WTC11 (cell line): ENCODE measurements around the gene CCHCR1. TPM values are rescaled to one million over a fixed set of nuclear protein-coding genes. Genes with fewer than 3 reads are reported as not detected.

Experiments used
- ATAC-seq: fragments of 200-7000 bp; cut with Tn5 transposase; 2 replicates; pipeline ENCODE4 v1.10.0; 2021; ENCODE audit warnings: mild to moderate bottlenecking, moderate library complexity
- CTCF ChIA-PET: fragments of 300-600 bp; sonication (Branson Sonifier 250); formaldehyde crosslinking; loops from one replicate; lab custom pipeline; 2021; ENCODE audit warnings: antibody characterized with exemption; lab: Charles Lee
- POLR2A ChIA-PET: fragments of 350-600 bp; sonication (Branson Sonifier 250); formaldehyde crosslinking; loops from one replicate; lab custom pipeline; 2021; ENCODE audit warnings: antibody characterized with exemption; lab: Charles Lee
- DNase-seq: peaks from one replicate; pipeline ENCODE4 v3.0.0; 2021; ENCODE audit warnings: low spot score
- H3K27ac Mint-ChIP-seq: 2 replicates; pipeline ENCODE4 v1.8.0; 2021; ENCODE audit warnings: mixed read lengths
- H3K27me3 Mint-ChIP-seq: 2 replicates; pipeline ENCODE4 v1.8.0; 2021; ENCODE audit warnings: low read depth, mild to moderate bottlenecking, moderate library complexity, mixed read lengths
- H3K36me3 Mint-ChIP-seq: 2 replicates; pipeline ENCODE4 v1.8.0; 2021; ENCODE audit warnings: mixed read lengths
- H3K4me1 Mint-ChIP-seq: 2 replicates; pipeline ENCODE4 v1.8.0; 2022; ENCODE audit warnings: mixed read lengths
- H3K4me3 Mint-ChIP-seq: 2 replicates; pipeline ENCODE4 v1.8.0; 2021; ENCODE audit warnings: mild to moderate bottlenecking, moderate library complexity, mixed read lengths
- H3K9me3 Mint-ChIP-seq: 2 replicates; pipeline ENCODE4 v1.8.0; 2021; ENCODE audit warnings: mixed read lengths
- CREB1 ChIP-seq: sonication (generic); formaldehyde crosslinking; IDR thresholded peaks from 2 replicates; pipeline ENCODE4 v1.8.0; 2023; ENCODE audit warnings: mild to moderate bottlenecking, missing genetic modification reagents
- ELF4 ChIP-seq: sonication (generic); formaldehyde crosslinking; IDR thresholded peaks from 2 replicates; pipeline ENCODE4 v1.8.1; 2022; ENCODE audit warnings: low read depth, mild to moderate bottlenecking, moderate library complexity, missing genetic modification reagents
- GABPB1 ChIP-seq: sonication (generic); formaldehyde crosslinking; IDR thresholded peaks from 2 replicates; pipeline ENCODE4 v1.8.1; 2023; ENCODE audit warnings: mild to moderate bottlenecking, missing genetic modification reagents
- IRF2 ChIP-seq: sonication (generic); formaldehyde crosslinking; IDR thresholded peaks from 2 replicates; pipeline ENCODE4 v1.8.0; 2022; ENCODE audit warnings: low read depth, missing genetic modification reagents, borderline replicate concordance
- RELA ChIP-seq: sonication (generic); formaldehyde crosslinking; IDR thresholded peaks from 2 replicates; pipeline ENCODE4 v1.8.1; 2022; ENCODE audit warnings: missing genetic modification reagents, mild to moderate bottlenecking, borderline replicate concordance
- TEAD4 ChIP-seq: sonication (generic); formaldehyde crosslinking; IDR thresholded peaks from 2 replicates; pipeline ENCODE4 v1.8.0; 2022; ENCODE audit warnings: mild to moderate bottlenecking, missing genetic modification reagents
- ZNF396 ChIP-seq: fragments of 250-450 bp; sonication (Bioruptor Pico); IDR thresholded peaks from 2 replicates; pipeline ENCODE4 v1.8.0; 2021; ENCODE audit warnings: mild to moderate bottlenecking, moderate library complexity, borderline replicate concordance
- ZNF416 ChIP-seq: fragments of 250-450 bp; sonication (Bioruptor Pico); IDR thresholded peaks from 2 replicates; pipeline ENCODE4 v1.9.0; 2021; ENCODE audit warnings: mild to moderate bottlenecking, inconsistent platforms
- total RNA-seq: library from RNA; stranded (reverse); gene quantifications from 3 replicates; pipeline ENCODE4 v1.2.3, GENCODE V29; 2021
- TF ChIP-seq, protein P1 (sequence below): sonication (generic); formaldehyde crosslinking; IDR thresholded peaks from 2 replicates; pipeline ENCODE4 v1.8.0; 2022; ENCODE audit warnings: mild to moderate bottlenecking, missing genetic modification reagents
- TF ChIP-seq, protein P2 (sequence below): fragments of 250-450 bp; sonication (Bioruptor Pico); IDR thresholded peaks from 2 replicates; pipeline ENCODE4 v1.8.0; 2021; ENCODE audit warnings: mild to moderate bottlenecking
- TF ChIP-seq, protein P3 (sequence below): sonication (generic); formaldehyde crosslinking; IDR thresholded peaks from 2 replicates; pipeline ENCODE4 v1.8.1; 2023; ENCODE audit warnings: mild to moderate bottlenecking, missing genetic modification reagents
- TF ChIP-seq, protein P4 (sequence below): sonication (generic); formaldehyde crosslinking; IDR thresholded peaks from 2 replicates; pipeline ENCODE4 v1.8.0; 2023; ENCODE audit warnings: missing genetic modification reagents, mild to moderate bottlenecking, borderline replicate concordance
- TF ChIP-seq, protein P5 (sequence below): fragments of 200-600 bp; IDR thresholded peaks from 2 replicates; pipeline ENCODE4 v1.8.0; 2022; ENCODE audit warnings: antibody characterized with exemption
- TF ChIP-seq, protein P6 (sequence below): sonication (generic); formaldehyde crosslinking; IDR thresholded peaks from 2 replicates; pipeline ENCODE4 v1.8.0; 2022; ENCODE audit warnings: mild to moderate bottlenecking, missing genetic modification reagents
- TF ChIP-seq, protein P7 (sequence below): sonication (generic); formaldehyde crosslinking; IDR thresholded peaks from 2 replicates; pipeline ENCODE4 v1.8.0; 2023; ENCODE audit warnings: missing genetic modification reagents
- TF ChIP-seq, protein P8 (sequence below): fragments of 250-450 bp; sonication (Bioruptor Pico); IDR thresholded peaks from 2 replicates; pipeline ENCODE4 v1.9.0; 2021; ENCODE audit warnings: mild to moderate bottlenecking, borderline replicate concordance

Gene CCHCR1
- total RNA-seq, 1 experiment from 2014 or later: 58.7 TPM

DNA sequence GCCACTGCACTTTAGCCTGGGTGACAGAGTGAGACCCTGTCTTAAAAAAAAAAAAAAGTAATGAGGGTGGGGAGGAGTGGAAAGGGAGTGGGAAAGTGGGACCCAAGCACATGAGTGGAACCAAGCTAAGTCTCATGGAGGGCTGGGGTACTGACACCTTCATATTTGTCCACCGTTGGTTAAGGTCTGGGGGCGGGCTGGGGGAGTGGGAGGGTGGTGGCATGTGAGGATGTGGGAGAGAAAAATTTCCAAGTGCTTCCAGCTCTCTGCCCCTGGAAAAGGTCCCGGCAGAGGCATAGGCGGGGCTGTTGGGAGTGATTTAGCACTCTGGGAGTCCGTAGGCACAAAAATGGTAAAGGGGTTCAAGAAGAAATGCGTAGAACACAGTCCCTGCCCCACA, 24.8 kb downstream of the CCHCR1 start (continued):
- TF ChIP-seq, protein P1, sequence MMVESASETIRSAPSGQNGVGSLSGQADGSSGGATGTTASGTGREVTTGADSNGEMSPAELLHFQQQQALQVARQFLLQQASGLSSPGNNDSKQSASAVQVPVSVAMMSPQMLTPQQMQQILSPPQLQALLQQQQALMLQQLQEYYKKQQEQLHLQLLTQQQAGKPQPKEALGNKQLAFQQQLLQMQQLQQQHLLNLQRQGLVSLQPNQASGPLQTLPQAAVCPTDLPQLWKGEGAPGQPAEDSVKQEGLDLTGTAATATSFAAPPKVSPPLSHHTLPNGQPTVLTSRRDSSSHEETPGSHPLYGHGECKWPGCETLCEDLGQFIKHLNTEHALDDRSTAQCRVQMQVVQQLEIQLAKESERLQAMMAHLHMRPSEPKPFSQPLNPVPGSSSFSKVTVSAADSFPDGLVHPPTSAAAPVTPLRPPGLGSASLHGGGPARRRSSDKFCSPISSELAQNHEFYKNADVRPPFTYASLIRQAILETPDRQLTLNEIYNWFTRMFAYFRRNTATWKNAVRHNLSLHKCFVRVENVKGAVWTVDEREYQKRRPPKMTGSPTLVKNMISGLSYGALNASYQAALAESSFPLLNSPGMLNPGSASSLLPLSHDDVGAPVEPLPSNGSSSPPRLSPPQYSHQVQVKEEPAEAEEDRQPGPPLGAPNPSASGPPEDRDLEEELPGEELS: no peak
- no peak for TF ChIP-seq GABPB1
- no peak for TF ChIP-seq IRF2 (CRISPR knock-in tag)
- TF ChIP-seq RELA (CRISPR knock-in tag): no peak
- TF ChIP-seq, protein P2, sequence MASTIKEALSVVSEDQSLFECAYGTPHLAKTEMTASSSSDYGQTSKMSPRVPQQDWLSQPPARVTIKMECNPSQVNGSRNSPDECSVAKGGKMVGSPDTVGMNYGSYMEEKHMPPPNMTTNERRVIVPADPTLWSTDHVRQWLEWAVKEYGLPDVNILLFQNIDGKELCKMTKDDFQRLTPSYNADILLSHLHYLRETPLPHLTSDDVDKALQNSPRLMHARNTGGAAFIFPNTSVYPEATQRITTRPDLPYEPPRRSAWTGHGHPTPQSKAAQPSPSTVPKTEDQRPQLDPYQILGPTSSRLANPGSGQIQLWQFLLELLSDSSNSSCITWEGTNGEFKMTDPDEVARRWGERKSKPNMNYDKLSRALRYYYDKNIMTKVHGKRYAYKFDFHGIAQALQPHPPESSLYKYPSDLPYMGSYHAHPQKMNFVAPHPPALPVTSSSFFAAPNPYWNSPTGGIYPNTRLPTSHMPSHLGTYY (CRISPR knock-in tag): no peak
- no peak for TF ChIP-seq TEAD4 (CRISPR knock-in tag)
- TF ChIP-seq, protein P3, sequence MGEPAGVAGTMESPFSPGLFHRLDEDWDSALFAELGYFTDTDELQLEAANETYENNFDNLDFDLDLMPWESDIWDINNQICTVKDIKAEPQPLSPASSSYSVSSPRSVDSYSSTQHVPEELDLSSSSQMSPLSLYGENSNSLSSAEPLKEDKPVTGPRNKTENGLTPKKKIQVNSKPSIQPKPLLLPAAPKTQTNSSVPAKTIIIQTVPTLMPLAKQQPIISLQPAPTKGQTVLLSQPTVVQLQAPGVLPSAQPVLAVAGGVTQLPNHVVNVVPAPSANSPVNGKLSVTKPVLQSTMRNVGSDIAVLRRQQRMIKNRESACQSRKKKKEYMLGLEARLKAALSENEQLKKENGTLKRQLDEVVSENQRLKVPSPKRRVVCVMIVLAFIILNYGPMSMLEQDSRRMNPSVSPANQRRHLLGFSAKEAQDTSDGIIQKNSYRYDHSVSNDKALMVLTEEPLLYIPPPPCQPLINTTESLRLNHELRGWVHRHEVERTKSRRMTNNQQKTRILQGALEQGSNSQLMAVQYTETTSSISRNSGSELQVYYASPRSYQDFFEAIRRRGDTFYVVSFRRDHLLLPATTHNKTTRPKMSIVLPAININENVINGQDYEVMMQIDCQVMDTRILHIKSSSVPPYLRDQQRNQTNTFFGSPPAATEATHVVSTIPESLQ (CRISPR knock-in tag): no peak
- TF ChIP-seq, protein P4, sequence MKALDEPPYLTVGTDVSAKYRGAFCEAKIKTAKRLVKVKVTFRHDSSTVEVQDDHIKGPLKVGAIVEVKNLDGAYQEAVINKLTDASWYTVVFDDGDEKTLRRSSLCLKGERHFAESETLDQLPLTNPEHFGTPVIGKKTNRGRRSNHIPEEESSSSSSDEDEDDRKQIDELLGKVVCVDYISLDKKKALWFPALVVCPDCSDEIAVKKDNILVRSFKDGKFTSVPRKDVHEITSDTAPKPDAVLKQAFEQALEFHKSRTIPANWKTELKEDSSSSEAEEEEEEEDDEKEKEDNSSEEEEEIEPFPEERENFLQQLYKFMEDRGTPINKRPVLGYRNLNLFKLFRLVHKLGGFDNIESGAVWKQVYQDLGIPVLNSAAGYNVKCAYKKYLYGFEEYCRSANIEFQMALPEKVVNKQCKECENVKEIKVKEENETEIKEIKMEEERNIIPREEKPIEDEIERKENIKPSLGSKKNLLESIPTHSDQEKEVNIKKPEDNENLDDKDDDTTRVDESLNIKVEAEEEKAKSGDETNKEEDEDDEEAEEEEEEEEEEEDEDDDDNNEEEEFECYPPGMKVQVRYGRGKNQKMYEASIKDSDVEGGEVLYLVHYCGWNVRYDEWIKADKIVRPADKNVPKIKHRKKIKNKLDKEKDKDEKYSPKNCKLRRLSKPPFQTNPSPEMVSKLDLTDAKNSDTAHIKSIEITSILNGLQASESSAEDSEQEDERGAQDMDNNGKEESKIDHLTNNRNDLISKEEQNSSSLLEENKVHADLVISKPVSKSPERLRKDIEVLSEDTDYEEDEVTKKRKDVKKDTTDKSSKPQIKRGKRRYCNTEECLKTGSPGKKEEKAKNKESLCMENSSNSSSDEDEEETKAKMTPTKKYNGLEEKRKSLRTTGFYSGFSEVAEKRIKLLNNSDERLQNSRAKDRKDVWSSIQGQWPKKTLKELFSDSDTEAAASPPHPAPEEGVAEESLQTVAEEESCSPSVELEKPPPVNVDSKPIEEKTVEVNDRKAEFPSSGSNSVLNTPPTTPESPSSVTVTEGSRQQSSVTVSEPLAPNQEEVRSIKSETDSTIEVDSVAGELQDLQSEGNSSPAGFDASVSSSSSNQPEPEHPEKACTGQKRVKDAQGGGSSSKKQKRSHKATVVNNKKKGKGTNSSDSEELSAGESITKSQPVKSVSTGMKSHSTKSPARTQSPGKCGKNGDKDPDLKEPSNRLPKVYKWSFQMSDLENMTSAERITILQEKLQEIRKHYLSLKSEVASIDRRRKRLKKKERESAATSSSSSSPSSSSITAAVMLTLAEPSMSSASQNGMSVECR: no peak
- TF ChIP-seq, protein P5, sequence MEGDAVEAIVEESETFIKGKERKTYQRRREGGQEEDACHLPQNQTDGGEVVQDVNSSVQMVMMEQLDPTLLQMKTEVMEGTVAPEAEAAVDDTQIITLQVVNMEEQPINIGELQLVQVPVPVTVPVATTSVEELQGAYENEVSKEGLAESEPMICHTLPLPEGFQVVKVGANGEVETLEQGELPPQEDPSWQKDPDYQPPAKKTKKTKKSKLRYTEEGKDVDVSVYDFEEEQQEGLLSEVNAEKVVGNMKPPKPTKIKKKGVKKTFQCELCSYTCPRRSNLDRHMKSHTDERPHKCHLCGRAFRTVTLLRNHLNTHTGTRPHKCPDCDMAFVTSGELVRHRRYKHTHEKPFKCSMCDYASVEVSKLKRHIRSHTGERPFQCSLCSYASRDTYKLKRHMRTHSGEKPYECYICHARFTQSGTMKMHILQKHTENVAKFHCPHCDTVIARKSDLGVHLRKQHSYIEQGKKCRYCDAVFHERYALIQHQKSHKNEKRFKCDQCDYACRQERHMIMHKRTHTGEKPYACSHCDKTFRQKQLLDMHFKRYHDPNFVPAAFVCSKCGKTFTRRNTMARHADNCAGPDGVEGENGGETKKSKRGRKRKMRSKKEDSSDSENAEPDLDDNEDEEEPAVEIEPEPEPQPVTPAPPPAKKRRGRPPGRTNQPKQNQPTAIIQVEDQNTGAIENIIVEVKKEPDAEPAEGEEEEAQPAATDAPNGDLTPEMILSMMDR: no peak

DNA sequence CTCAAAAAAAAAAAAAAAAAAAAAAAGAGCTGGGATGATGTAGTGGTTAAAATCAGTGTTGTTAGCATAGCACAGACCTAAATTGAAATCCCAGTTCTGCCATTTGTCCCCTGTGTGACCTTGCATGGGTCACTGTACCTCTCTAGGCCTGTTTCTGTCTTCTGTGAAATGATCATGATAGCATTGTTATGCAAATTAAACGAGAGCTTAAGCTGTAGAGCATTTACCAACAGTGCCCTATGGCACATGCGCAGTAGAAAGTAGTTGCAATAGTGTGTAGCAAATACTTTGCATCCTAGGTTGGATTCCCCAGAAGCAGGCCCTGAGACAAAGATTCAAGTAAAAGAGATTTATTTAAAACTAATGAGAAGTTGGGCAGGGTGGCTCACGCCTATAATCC, 26.0 kb downstream of the CCHCR1 start:
- Mint-ChIP-seq H3K36me3 (no peaks in the 10 kb centered on the region), H3K27me3 (peaks cover 5% of the 10 kb centered on the region), H3K27ac (0 out of 2 replicates have a peak overlapping the region, but pooled peaks have one; percentile 3), H3K4me1 (peaks cover 27% of the 10 kb centered on the region), H3K9me3 (peaks cover 4% of the 10 kb centered on the region; the same call in 1 of the 2 replicates), H3K4me3 (no peak overlapping the region)
- POLR2A ChIA-PET: interaction anchor here (0.6 kb wide), 1 partner anchor 711 kb away, joined by 4 read pairs; no protein-coding TSS in a partner anchor
- ATAC-seq (no peak), DNase-seq (no peak)
- CTCF ChIA-PET: interaction anchor here (0.9 to 6.8 kb wide), 11 partner anchors 17 to 235 kb away, joined by 3 to 90 read pairs (median 4); partner anchors contain the start of genes C6orf15, PSORS1C1 and TCF19
- TF ChIP-seq IRF2 (CRISPR knock-in tag): no peak
- no peak for TF ChIP-seq ELF4
- TF ChIP-seq ZNF396 (CRISPR knock-in tag): no peak
- TF ChIP-seq CREB1 (CRISPR knock-in tag): no peak
- TF ChIP-seq, protein P6, sequence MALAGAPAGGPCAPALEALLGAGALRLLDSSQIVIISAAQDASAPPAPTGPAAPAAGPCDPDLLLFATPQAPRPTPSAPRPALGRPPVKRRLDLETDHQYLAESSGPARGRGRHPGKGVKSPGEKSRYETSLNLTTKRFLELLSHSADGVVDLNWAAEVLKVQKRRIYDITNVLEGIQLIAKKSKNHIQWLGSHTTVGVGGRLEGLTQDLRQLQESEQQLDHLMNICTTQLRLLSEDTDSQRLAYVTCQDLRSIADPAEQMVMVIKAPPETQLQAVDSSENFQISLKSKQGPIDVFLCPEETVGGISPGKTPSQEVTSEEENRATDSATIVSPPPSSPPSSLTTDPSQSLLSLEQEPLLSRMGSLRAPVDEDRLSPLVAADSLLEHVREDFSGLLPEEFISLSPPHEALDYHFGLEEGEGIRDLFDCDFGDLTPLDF (CRISPR knock-in tag): no peak
- TF ChIP-seq ZNF416 (CRISPR knock-in tag): no peak
- TF ChIP-seq, protein P7, sequence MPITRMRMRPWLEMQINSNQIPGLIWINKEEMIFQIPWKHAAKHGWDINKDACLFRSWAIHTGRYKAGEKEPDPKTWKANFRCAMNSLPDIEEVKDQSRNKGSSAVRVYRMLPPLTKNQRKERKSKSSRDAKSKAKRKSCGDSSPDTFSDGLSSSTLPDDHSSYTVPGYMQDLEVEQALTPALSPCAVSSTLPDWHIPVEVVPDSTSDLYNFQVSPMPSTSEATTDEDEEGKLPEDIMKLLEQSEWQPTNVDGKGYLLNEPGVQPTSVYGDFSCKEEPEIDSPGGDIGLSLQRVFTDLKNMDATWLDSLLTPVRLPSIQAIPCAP (CRISPR knock-in tag): no peak
- TF ChIP-seq, protein P8, sequence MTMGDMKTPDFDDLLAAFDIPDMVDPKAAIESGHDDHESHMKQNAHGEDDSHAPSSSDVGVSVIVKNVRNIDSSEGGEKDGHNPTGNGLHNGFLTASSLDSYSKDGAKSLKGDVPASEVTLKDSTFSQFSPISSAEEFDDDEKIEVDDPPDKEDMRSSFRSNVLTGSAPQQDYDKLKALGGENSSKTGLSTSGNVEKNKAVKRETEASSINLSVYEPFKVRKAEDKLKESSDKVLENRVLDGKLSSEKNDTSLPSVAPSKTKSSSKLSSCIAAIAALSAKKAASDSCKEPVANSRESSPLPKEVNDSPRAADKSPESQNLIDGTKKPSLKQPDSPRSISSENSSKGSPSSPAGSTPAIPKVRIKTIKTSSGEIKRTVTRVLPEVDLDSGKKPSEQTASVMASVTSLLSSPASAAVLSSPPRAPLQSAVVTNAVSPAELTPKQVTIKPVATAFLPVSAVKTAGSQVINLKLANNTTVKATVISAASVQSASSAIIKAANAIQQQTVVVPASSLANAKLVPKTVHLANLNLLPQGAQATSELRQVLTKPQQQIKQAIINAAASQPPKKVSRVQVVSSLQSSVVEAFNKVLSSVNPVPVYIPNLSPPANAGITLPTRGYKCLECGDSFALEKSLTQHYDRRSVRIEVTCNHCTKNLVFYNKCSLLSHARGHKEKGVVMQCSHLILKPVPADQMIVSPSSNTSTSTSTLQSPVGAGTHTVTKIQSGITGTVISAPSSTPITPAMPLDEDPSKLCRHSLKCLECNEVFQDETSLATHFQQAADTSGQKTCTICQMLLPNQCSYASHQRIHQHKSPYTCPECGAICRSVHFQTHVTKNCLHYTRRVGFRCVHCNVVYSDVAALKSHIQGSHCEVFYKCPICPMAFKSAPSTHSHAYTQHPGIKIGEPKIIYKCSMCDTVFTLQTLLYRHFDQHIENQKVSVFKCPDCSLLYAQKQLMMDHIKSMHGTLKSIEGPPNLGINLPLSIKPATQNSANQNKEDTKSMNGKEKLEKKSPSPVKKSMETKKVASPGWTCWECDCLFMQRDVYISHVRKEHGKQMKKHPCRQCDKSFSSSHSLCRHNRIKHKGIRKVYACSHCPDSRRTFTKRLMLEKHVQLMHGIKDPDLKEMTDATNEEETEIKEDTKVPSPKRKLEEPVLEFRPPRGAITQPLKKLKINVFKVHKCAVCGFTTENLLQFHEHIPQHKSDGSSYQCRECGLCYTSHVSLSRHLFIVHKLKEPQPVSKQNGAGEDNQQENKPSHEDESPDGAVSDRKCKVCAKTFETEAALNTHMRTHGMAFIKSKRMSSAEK (CRISPR knock-in tag): no peak
